ENCODE data around the gene SP100. TPM values are rescaled to one million over a fixed set of nuclear protein-coding genes. Genes with fewer than 3 reads are reported as not detected.

SP100 gene
- total and polyA plus RNA-seq, 2 of the 13 experiments (the other 11 are each of a cell fraction or from before 2014, with no cell fraction given), result 12.6 to 16.5 TPM

GRCh38 chr2:230410861-230411569 lies 5.0 kb upstream of the SP100 start:
- FAIRE-seq (no peak), ATAC-seq (peak; percentile 26), DNase-seq (ENCODE audit: low spot score) (no peak)
- POLR2A ChIA-PET, result interaction anchor here (1.2 to 2.2 kb wide), 2 partner anchors 13 to 84 kb away, joined by 5 to 10 read pairs; partner anchors contain the start of gene SP140L
- H3K4me1 ChIP-seq (ENCODE audit: insufficient read depth, low read length), result peaks cover 48% of the 10 kb centered on the region
- no peaks in the 10 kb centered on the region for H4K20me1 ChIP-seq (ENCODE audit: insufficient read depth, low read length)
- no peaks in the 10 kb centered on the region; a peak in 1 of 5 replicates for H3K27me3 ChIP-seq (ENCODE audit: control insufficient read depth in 1 of 2, insufficient read depth in 2 of 2, low read length in 2 of 2)
- H3K4me3 ChIP-seq (replicated peaks in 1 of 3; ENCODE audit: insufficient read depth in 1 of 3, low read depth in 2 of 3, low read length in 3 of 3), result peak overlapping the region; percentile 74 to 82 (median 80)
- in situ Hi-C loops (cut with HindIII; ENCODE audit: extremely low pct_ligation_motif_present, low pct_unique_long_range_greater_than_20kb) (loop anchor here (5.0 kb wide), 1 partner anchor 89 kb away; no protein-coding TSS in a partner anchor), intact Hi-C loops (cut with micrococcal nuclease; ENCODE audit: unreplicated experiment) (loop anchor here (2.0 to 10.0 kb wide), 4 partner anchors 54 to 201 kb away; partner anchors contain the start of genes SP140 and SP140L)
- peak overlapping the region; percentile 77 for H3K27ac ChIP-seq (ENCODE audit: extremely low read length, insufficient read depth, low read length)
- BruUV-seq (replicated peaks), result no TSS peak
- H2AFZ ChIP-seq (ENCODE audit: low read length), result peak overlapping the region; percentile 92
- no peaks in the 10 kb centered on the region for H3K9me3 ChIP-seq (ENCODE audit: low read length)
- CTCF ChIA-PET (ENCODE audit: low intra/inter-chr PET ratio, low total read pairs), result no interaction called here
- no peaks in the 10 kb centered on the region for H3K79me2 ChIP-seq (ENCODE audit: insufficient read depth, low read length)
- H3K9ac ChIP-seq (ENCODE audit: insufficient read depth, low read depth, low read length), result peak overlapping the region; percentile 85
- WGBS (ENCODE audit: low lambda C conversion rate), result 30% methylated on average over 16 of the region's 16 CpGs
- peak overlapping the region; percentile 85 for H3K4me2 ChIP-seq (ENCODE audit: low read depth, low read length)
- H3K36me3 ChIP-seq (replicated peaks in 1 of 2; ENCODE audit: control insufficient read depth in 1 of 2, insufficient read depth in 2 of 2, low read length in 2 of 2), result no peaks in the 10 kb centered on the region
- TF ChIP-seq EHMT2 (IDR thresholded peaks at IDR 0.05; ENCODE audit: borderline replicate concordance, low read depth, low read length), result 0 out of 2 replicates have a peak, but pooled peaks have one; percentile 26
- TF ChIP-seq TAF15 (IDR thresholded peaks at IDR 0.05; ENCODE audit: low read depth, low read length, poor library complexity, severe bottlenecking), result no peak
- no peak for TF ChIP-seq SNRNP70 (IDR thresholded peaks at IDR 0.05; ENCODE audit: low read depth, low read length)
- no peak for TF ChIP-seq RELA (CRISPR knock-in tag; IDR thresholded peaks at IDR 0.05)
- TF ChIP-seq ZNF407 (CRISPR knock-in tag; IDR thresholded peaks at IDR 0.05; ENCODE audit: not compliant biosample characterization), result peak; percentile 45
- TF ChIP-seq ZSCAN25 (CRISPR knock-in tag; IDR thresholded peaks at IDR 0.05), result 0 out of 2 replicates have a peak, but pooled peaks have one; percentile 20
- TF ChIP-seq TGIF2 (CRISPR knock-in tag; IDR thresholded peaks at IDR 0.05), result no peak
- no peak for TF ChIP-seq TERF1 (CRISPR knock-in tag; IDR thresholded peaks at IDR 0.05)
- TF ChIP-seq ZNF225 (CRISPR knock-in tag; IDR thresholded peaks at IDR 0.05), result peak; percentile 45; the same call in 1 of the 2 replicates
- TF ChIP-seq MTF1 (CRISPR knock-in tag; IDR thresholded peaks at IDR 0.05), result no peak
- TF ChIP-seq ZNF619 (CRISPR knock-in tag; IDR thresholded peaks at IDR 0.05), result 0 out of 2 replicates have a peak, but pooled peaks have one; percentile 23

Measured in HepG2 (cell line).